NT2/D1 (cell line): ENCODE measurements around the gene HNRNPH3.

Experiments used
- DNase-seq: peaks from one replicate; pipeline ENCODE4 v3.0.0-alpha.2; 2011; ENCODE audit warnings: low read depth, low spot score
- H3K27me3 ChIP-seq: 2 replicates; pipeline ENCODE4 v1.6.0; 2011; ENCODE audit warnings: mild to moderate bottlenecking; ENCODE audit not compliant: insufficient read length, insufficient read depth
- H3K36me3 ChIP-seq: 2 replicates; pipeline ENCODE4 v1.6.1; 2011; ENCODE audit warnings: mild to moderate bottlenecking, low read length, mixed read lengths; ENCODE audit not compliant: insufficient read depth, insufficient read length
- H3K4me1 ChIP-seq: 2 replicates; pipeline ENCODE4 v1.5.1; 2011; ENCODE audit not compliant: insufficient read depth, insufficient read length
- H3K4me3 ChIP-seq: 2 replicates; pipeline ENCODE4 v1.5.1; 2011; ENCODE audit warnings: low read depth; ENCODE audit not compliant: insufficient read length
- H3K9ac ChIP-seq: 2 replicates; pipeline ENCODE4 v1.6.0; 2011; ENCODE audit warnings: low read depth; ENCODE audit not compliant: insufficient read length
- H3K9me3 ChIP-seq: 2 replicates; pipeline ENCODE4 v1.5.1; 2011; ENCODE audit warnings: mild to moderate bottlenecking, low read length; ENCODE audit not compliant: insufficient read depth
- SUZ12 ChIP-seq: IDR thresholded peaks from 2 replicates; pipeline ENCODE4 v1.6.1; 2011; ENCODE audit not compliant: insufficient read length, insufficient read depth; ENCODE audit errors: extremely low read depth
- YY1 ChIP-seq: IDR thresholded peaks from 2 replicates; pipeline ENCODE4 v1.6.1; 2011; ENCODE audit not compliant: insufficient read length, insufficient read depth
- ZNF274 ChIP-seq: IDR thresholded peaks from 2 replicates; pipeline ENCODE4 v1.6.1; 2011; ENCODE audit warnings: mild to moderate bottlenecking, low read depth, low read length

Gene HNRNPH3

GRCh38 chr10:68333058-68333395 lies 1.2 kb downstream of the HNRNPH3 start:
- no peaks in the 10 kb centered on the region for H3K4me1 ChIP-seq
- no peak for DNase-seq
- H3K4me3 ChIP-seq: peak overlapping the region; percentile 88
- peak overlapping the region; percentile 93 for H3K9ac ChIP-seq
- H3K27me3 ChIP-seq: no peaks in the 10 kb centered on the region
- no peaks in the 10 kb centered on the region for H3K9me3 ChIP-seq
- TF ChIP-seq SUZ12 (no peak), ZNF274 (no peak), YY1 (no peak)
- H3K36me3 ChIP-seq: peaks cover 43% of the 10 kb centered on the region

- Histone ChIP-seq H3K4me1 (no peaks in the 10 kb centered on the region), H3K9ac (peak overlapping the region; percentile 93), H3K9me3 (no peaks in the 10 kb centered on the region), H3K27me3 (no peaks in the 10 kb centered on the region), H3K4me3 (peak overlapping the region; percentile 88), H3K36me3 (peaks cover 50% of the 10 kb centered on the region)
- TF ChIP-seq ZNF274 (no peak), YY1 (no peak), SUZ12 (no peak)
- DNase-seq: no peak
Observed at GRCh38 chr10:68333440-68334431, 1.9 kb downstream of the HNRNPH3 start.

GRCh38 chr10:68334672-68335467 lies 3.0 kb downstream of the HNRNPH3 start:
- peaks cover 61% of the 10 kb centered on the region for H3K36me3 ChIP-seq
- peak overlapping the region; percentile 26 for H3K9ac ChIP-seq
- H3K4me3 ChIP-seq: peak overlapping the region; percentile 88
- no peaks in the 10 kb centered on the region for H3K9me3 ChIP-seq
- no peaks in the 10 kb centered on the region for H3K27me3 ChIP-seq
- no peaks in the 10 kb centered on the region for H3K4me1 ChIP-seq
- DNase-seq: no peak
- no peak for TF ChIP-seq SUZ12
- no peak for TF ChIP-seq ZNF274
- no peak for TF ChIP-seq YY1

GRCh38 chr10:68336754-68337351 lies 5.0 kb downstream of the HNRNPH3 start:
- Histone ChIP-seq H3K36me3 (peaks cover 81% of the 10 kb centered on the region), H3K9me3 (no peaks in the 10 kb centered on the region), H3K4me1 (no peaks in the 10 kb centered on the region), H3K4me3 (no peak overlapping the region), H3K27me3 (no peaks in the 10 kb centered on the region), H3K9ac (no peak overlapping the region)
- TF ChIP-seq SUZ12: no peak
- no peak for TF ChIP-seq YY1
- TF ChIP-seq ZNF274: no peak
- no peak for DNase-seq

GRCh38 chr10:68340358-68341080 lies 8.7 kb downstream of the HNRNPH3 start:
- DNase-seq: no peak
- TF ChIP-seq YY1: no peak
- no peak for TF ChIP-seq SUZ12
- TF ChIP-seq ZNF274: no peak
- H3K36me3 ChIP-seq: peaks cover 95% of the 10 kb centered on the region
- H3K9me3 ChIP-seq: no peaks in the 10 kb centered on the region
- no peak overlapping the region for H3K4me3 ChIP-seq
- no peak overlapping the region for H3K9ac ChIP-seq
- no peaks in the 10 kb centered on the region for H3K27me3 ChIP-seq
- H3K4me1 ChIP-seq: no peaks in the 10 kb centered on the region

GRCh38 chr10:68342909-68343516 lies 11.1 kb downstream of the HNRNPH3 start:
- Histone ChIP-seq H3K4me3 (no peak overlapping the region), H3K4me1 (no peaks in the 10 kb centered on the region), H3K36me3 (peaks cover 80% of the 10 kb centered on the region), H3K9me3 (no peaks in the 10 kb centered on the region), H3K27me3 (no peaks in the 10 kb centered on the region), H3K9ac (no peak overlapping the region)
- TF ChIP-seq YY1 (no peak), ZNF274 (no peak), SUZ12 (no peak)
- DNase-seq: no peak
